Body of pancreas (tissue), 4 donors: ENCODE results near the gene TTC38. TPM values are rescaled to one million over a fixed set of nuclear protein-coding genes. Genes with fewer than 3 reads are reported as not detected.

ENCODE experiments used
- ATAC-seq: fragments of 150-250 bp; one replicate; pipeline ENCODE4 v1.9.1; 2016
- DNase-seq, 4 donors: peaks; one replicate each; pipeline ENCODE4 v3.0.0-alpha.2; 2019
- H3K27ac ChIP-seq, 4 donors: fragments of 200-600 bp; sonication (generic); 1 replicate in 3 of 4; 2 replicates in 1 of 4; pipeline versions ENCODE4 v1.5.1 to v1.6.1; 2016 to 2019; ENCODE audit warnings: mild to moderate bottlenecking in 1 of 4, mixed read lengths in 1 of 4, moderate library complexity in 1 of 4
- H3K27me3 ChIP-seq, 2 donors: fragments of 200-600 bp; sonication (generic); one replicate each; pipeline ENCODE4 v1.6.0; 2016; ENCODE audit warnings: mild to moderate bottlenecking in 1 of 2
- H3K36me3 ChIP-seq, 2 donors: fragments of 200-600 bp; sonication (generic); replicated peaks in 1 of 2; 2 replicates each; pipeline ENCODE4 v1.5.1; 2016; ENCODE audit warnings: low read depth in 2 of 2; ENCODE audit not compliant: insufficient read depth in 1 of 2
- H3K4me1 ChIP-seq: fragments of 200-600 bp; sonication (generic); one replicate; pipeline ENCODE4 v1.6.0; 2016
- H3K4me3 ChIP-seq, 2 donors: fragments of 200-600 bp; sonication (generic); 1 replicate in 1 of 2; 2 replicates in 1 of 2; pipeline ENCODE4 v1.5.1; 2016 to 2019
- H3K9me3 ChIP-seq, 3 donors: fragments of 200-600 bp; sonication (generic); 1 replicate in 2 of 3; 2 replicates in 1 of 3; pipeline ENCODE4 v1.5.1; 2016
- CTCF ChIP-seq, 7 experiments: fragments of 450-650 bp in 4 of 7; fragments of 200-600 bp in 3 of 7; sonication (generic) in 3 of 7; IDR thresholded peaks; one replicate each; pipeline ENCODE4 v1.5.1; 2016 to 2019; ENCODE audit warnings: antibody characterized with exemption in 7 of 7
- POLR2A ChIP-seq, 3 donors: fragments of 450-650 bp; IDR thresholded peaks; one replicate each; pipeline ENCODE4 v1.6.1; 2016; ENCODE audit warnings: antibody characterized with exemption in 3 of 3, mild to moderate bottlenecking in 2 of 3
- WGBS, 2 donors: methylation state at CpG; one replicate each; pipeline ENCODE4 v1.1.5; 2017; 5-methylcytosine and 5-hydroxymethylcytosine counted together
- intact Hi-C: fragments of 100-400 bp; cut with DNase I; formaldehyde crosslinking; loops from one replicate; pipeline ENCODE4 v1.15.1; 2023
- total RNA-seq, 2 donors: library from RNA; depleted of rRNA; stranded (reverse); fragments of >200 nt; gene quantifications; one replicate each; pipeline ENCODE4 v1.1.0, GENCODE V29; 2016

Gene TTC38
- total RNA-seq, 2 donors from 2014 or later, result 38.4 to 113 TPM

GRCh38 chr22:46326066-46326680, 58.4 kb downstream of the TTC38 start:
- Histone ChIP-seq H3K36me3 (no peaks in the 10 kb centered on the region), H3K27ac (no peak overlapping the region), H3K4me1 (no peaks in the 10 kb centered on the region), H3K27me3 (no peaks in the 10 kb centered on the region), H3K4me3 (no peak overlapping the region), H3K9me3 (no peaks in the 10 kb centered on the region)
- intact Hi-C loops, result no loop called here
- DNase-seq (no peak), ATAC-seq (no peak)
- TF ChIP-seq CTCF (IDR thresholded peaks at IDR 0.05) (no peak), POLR2A (IDR thresholded peaks at IDR 0.05) (no peak)
- WGBS, 2 donors, result 85 to 93% methylated on average over 16 to 23 of the region's 23 CpGs

GRCh38 chr22:46327691-46328465, 60.1 kb downstream of the TTC38 start:
- no peak for DNase-seq
- no peak overlapping the region for H3K4me3 ChIP-seq
- no peaks in the 10 kb centered on the region for H3K9me3 ChIP-seq
- H3K4me1 ChIP-seq, result no peaks in the 10 kb centered on the region
- ATAC-seq, result no peak
- WGBS, 2 donors, result 89 to 93% methylated on average over 12 to 13 of the region's 13 CpGs
- H3K36me3 ChIP-seq, result no peaks in the 10 kb centered on the region
- no peak overlapping the region for H3K27ac ChIP-seq
- intact Hi-C loops, result no loop called here
- no peaks in the 10 kb centered on the region for H3K27me3 ChIP-seq
- TF ChIP-seq CTCF (IDR thresholded peaks at IDR 0.05) (no peak), POLR2A (IDR thresholded peaks at IDR 0.05) (no peak)

GRCh38 chr22:46328797-46329196, 61.0 kb downstream of the TTC38 start:
- WGBS, 2 donors, result 93 to 95% methylated on average over 8 to 11 of the region's 11 CpGs
- intact Hi-C loops, result no loop called here
- Histone ChIP-seq H3K27ac (no peak overlapping the region), H3K4me3 (no peak overlapping the region), H3K9me3 (no peaks in the 10 kb centered on the region), H3K36me3 (no peaks in the 10 kb centered on the region), H3K27me3 (no peaks in the 10 kb centered on the region), H3K4me1 (no peaks in the 10 kb centered on the region)
- ATAC-seq (no peak), DNase-seq (no peak)
- TF ChIP-seq POLR2A (IDR thresholded peaks at IDR 0.05), result no peak

GRCh38 chr22:46329616-46330015, 61.8 kb downstream of the TTC38 start:
- H3K27me3 ChIP-seq, result no peaks in the 10 kb centered on the region
- H3K36me3 ChIP-seq, result no peaks in the 10 kb centered on the region
- 86 to 89% methylated on average over 5 to 8 of the region's 8 CpGs for WGBS, 2 donors
- ATAC-seq, result no peak
- H3K9me3 ChIP-seq, result no peaks in the 10 kb centered on the region
- no peak for DNase-seq
- H3K4me3 ChIP-seq, result no peak overlapping the region
- TF ChIP-seq POLR2A (IDR thresholded peaks at IDR 0.05) (no peak), CTCF (IDR thresholded peaks at IDR 0.05) (no peak)
- intact Hi-C loops, result no loop called here
- no peaks in the 10 kb centered on the region for H3K4me1 ChIP-seq
- H3K27ac ChIP-seq, result no peak overlapping the region

GRCh38 chr22:46330426-46330825, 62.6 kb downstream of the TTC38 start:
- Histone ChIP-seq H3K27ac (no peak overlapping the region), H3K4me1 (no peaks in the 10 kb centered on the region), H3K36me3 (no peaks in the 10 kb centered on the region), H3K4me3 (no peak overlapping the region), H3K27me3 (no peaks in the 10 kb centered on the region), H3K9me3 (no peaks in the 10 kb centered on the region)
- WGBS, 2 donors, result 91 to 100% methylated on average over 4 of the region's 4 CpGs
- no peak for TF ChIP-seq CTCF (IDR thresholded peaks at IDR 0.05)
- no peak for TF ChIP-seq POLR2A (IDR thresholded peaks at IDR 0.05)
- intact Hi-C loops, result no loop called here
- ATAC-seq (no peak), DNase-seq (no peak)
